H9 (cell line): Measurements from ENCODE around the gene GRIP2. TPM values are rescaled to one million over a fixed set of nuclear protein-coding genes. Genes with fewer than 3 reads are reported as not detected.

ENCODE experiments used
- DNase-seq: peaks from one replicate; pipeline ENCODE4 v3.0.0-alpha.2; 2017
- H2AFZ ChIP-seq: one replicate; pipeline ENCODE4 v1.6.1; 2013; ENCODE audit warnings: mild to moderate bottlenecking, low read length, control low read depth, moderate library complexity
- H2AK5ac ChIP-seq: 2 replicates; pipeline ENCODE4 v1.6.1; 2013; ENCODE audit warnings: low read length, control low read depth, mixed read lengths; ENCODE audit not compliant: insufficient read length
- H2BK120ac ChIP-seq: one replicate; pipeline ENCODE4 v1.6.1; 2013; ENCODE audit warnings: low read depth, mild to moderate bottlenecking, low read length, control low read depth, inconsistent platforms; ENCODE audit not compliant: poor library complexity, severe bottlenecking
- H2BK12ac ChIP-seq: 2 replicates; pipeline ENCODE4 v1.6.1; 2013; ENCODE audit warnings: low read length, control low read depth, mixed read lengths, low read depth; ENCODE audit not compliant: insufficient read length
- H2BK15ac ChIP-seq: 2 replicates; pipeline ENCODE4 v1.6.1; 2013; ENCODE audit warnings: low read depth, low read length, control low read depth
- H2BK20ac ChIP-seq: one replicate; pipeline ENCODE4 v1.6.1; 2013; ENCODE audit warnings: low read depth, mild to moderate bottlenecking, low read length, control low read depth, inconsistent platforms; ENCODE audit not compliant: poor library complexity, severe bottlenecking
- H2BK5ac ChIP-seq: 2 replicates; pipeline ENCODE4 v1.6.1; 2013; ENCODE audit warnings: low read length, control low read depth, mixed read lengths; ENCODE audit not compliant: insufficient read length
- H3K14ac ChIP-seq: 2 replicates; pipeline ENCODE4 v1.6.1; 2013; ENCODE audit warnings: low read length, control low read depth; ENCODE audit not compliant: insufficient read depth
- H3K18ac ChIP-seq: 2 replicates; pipeline ENCODE4 v1.6.1; 2013; ENCODE audit warnings: low read depth, mild to moderate bottlenecking, mixed read lengths, low read length, control low read depth; ENCODE audit not compliant: insufficient read length
- H3K23ac ChIP-seq: 2 replicates; pipeline ENCODE4 v1.6.1; 2013; ENCODE audit warnings: low read length, control low read depth, mixed read lengths, low read depth; ENCODE audit not compliant: insufficient read length
- H3K23me2 ChIP-seq: 2 replicates; pipeline ENCODE4 v1.6.1; 2013; ENCODE audit warnings: low read depth, mild to moderate bottlenecking, mixed read lengths, low read length, control low read depth; ENCODE audit not compliant: insufficient read length, poor library complexity, severe bottlenecking
- H3K27ac ChIP-seq: 2 replicates; pipeline ENCODE4 v1.5.1; 2013; ENCODE audit warnings: low read length, control low read depth, mixed read lengths, low read depth; ENCODE audit not compliant: insufficient read length
- H3K27me3 ChIP-seq: 2 replicates; pipeline ENCODE4 v1.6.1; 2013; ENCODE audit warnings: low read length, control low read depth, inconsistent platforms; ENCODE audit not compliant: insufficient read depth
- H3K4ac ChIP-seq: 2 replicates; pipeline ENCODE4 v1.6.1; 2013; ENCODE audit warnings: low read depth, mild to moderate bottlenecking, control low read depth, inconsistent platforms, low read length, moderate library complexity
- H3K4me1 ChIP-seq: 2 replicates; pipeline ENCODE4 v1.6.1; 2013; ENCODE audit warnings: low read length, control low read depth, inconsistent platforms; ENCODE audit not compliant: insufficient read depth
- H3K4me2 ChIP-seq: 2 replicates; pipeline ENCODE4 v1.6.1; 2013; ENCODE audit warnings: low read length, control low read depth, mixed read lengths; ENCODE audit not compliant: insufficient read length, insufficient read depth
- H3K56ac ChIP-seq: 2 replicates; pipeline ENCODE4 v1.6.1; 2013; ENCODE audit warnings: low read depth, mild to moderate bottlenecking, mixed read lengths, low read length, control low read depth; ENCODE audit not compliant: insufficient read length
- H3K79me1 ChIP-seq: 2 replicates; pipeline ENCODE4 v1.6.1; 2013; ENCODE audit warnings: low read depth, mild to moderate bottlenecking, moderate library complexity, low read length, control low read depth, inconsistent platforms; ENCODE audit not compliant: insufficient read depth, poor library complexity, severe bottlenecking
- H3K79me2 ChIP-seq: 2 replicates; pipeline ENCODE4 v1.6.1; 2013; ENCODE audit warnings: low read length, control low read depth, inconsistent platforms; ENCODE audit not compliant: insufficient read depth
- H3K9ac ChIP-seq: 2 replicates; pipeline ENCODE4 v1.6.1; 2013; ENCODE audit warnings: low read length, control low read depth, mixed read lengths; ENCODE audit not compliant: insufficient read length; ENCODE audit errors: extremely low read depth
- H3K9me3 ChIP-seq: one replicate; pipeline ENCODE4 v1.6.1; 2013; ENCODE audit warnings: low read depth, low read length, inconsistent platforms; ENCODE audit not compliant: control insufficient read depth
- H3T11ph ChIP-seq: one replicate; pipeline ENCODE4 v1.6.1; 2013; ENCODE audit warnings: mild to moderate bottlenecking, low read length, control low read depth, inconsistent platforms
- H4K20me1 ChIP-seq: one replicate; pipeline ENCODE4 v1.6.1; 2013; ENCODE audit not compliant: control insufficient read depth, insufficient read length, insufficient read depth
- H4K5ac ChIP-seq: 2 replicates; pipeline ENCODE4 v1.6.1; 2013; ENCODE audit warnings: low read depth, mild to moderate bottlenecking, mixed read lengths, low read length, control low read depth; ENCODE audit not compliant: insufficient read length
- H4K8ac ChIP-seq: replicated peaks from 2 replicates; pipeline ENCODE4 v1.6.1; 2013; ENCODE audit warnings: low read length, control low read depth, mixed read lengths, low read depth; ENCODE audit not compliant: insufficient read length
- H4K91ac ChIP-seq: 2 replicates; pipeline ENCODE4 v1.6.1; 2013; ENCODE audit warnings: low read depth, mild to moderate bottlenecking, moderate library complexity, mixed read lengths, low read length, control low read depth; ENCODE audit not compliant: insufficient read length
- H3K27ac Mint-ChIP-seq, 3 experiments: 2 replicates in 2 of 3; 3 replicates in 1 of 3; pipeline ENCODE4 v1.8.0; 2020 to 2021; ENCODE audit warnings: mixed read lengths in 3 of 3, mild to moderate bottlenecking in 1 of 3, moderate library complexity in 1 of 3
- H3K27me3 Mint-ChIP-seq: 2 replicates; pipeline ENCODE4 v1.8.0; 2021; ENCODE audit warnings: low read depth, mild to moderate bottlenecking, moderate library complexity, mixed read lengths
- H3K36me3 Mint-ChIP-seq, 3 experiments: 2 replicates in 2 of 3; 3 replicates in 1 of 3; pipeline ENCODE4 v1.8.0; 2020 to 2021; ENCODE audit warnings: low read depth in 3 of 3, mixed read lengths in 3 of 3; ENCODE audit not compliant: insufficient read depth in 1 of 3
- H3K4me1 Mint-ChIP-seq, 2 experiments: 2 replicates each; pipeline ENCODE4 v1.8.0; 2020; ENCODE audit warnings: mixed read lengths in 2 of 2
- H3K4me3 Mint-ChIP-seq, 2 experiments: 2 replicates in 1 of 2; 3 replicates in 1 of 2; pipeline ENCODE4 v1.8.0; 2020 to 2021; ENCODE audit warnings: mild to moderate bottlenecking in 2 of 2, mixed read lengths in 2 of 2, moderate library complexity in 1 of 2
- H3K9me3 Mint-ChIP-seq, 2 experiments: 2 replicates in 1 of 2; 3 replicates in 1 of 2; pipeline ENCODE4 v1.8.0; 2020; ENCODE audit warnings: mild to moderate bottlenecking in 2 of 2, mixed read lengths in 2 of 2, moderate library complexity in 1 of 2
- WGBS: extraction: QIAGEN DNeasy Blood & Tissue Kit; methylation state at CpG from one replicate; pipeline ENCODE4 v1.1.7; 2013; ENCODE audit warnings: missing lambda C conversion rate, low lambda C conversion rate, mixed read lengths; ENCODE audit not compliant: insufficient read length; ENCODE audit errors: extremely low coverage; 5-methylcytosine and 5-hydroxymethylcytosine counted together
- total RNA-seq: library from RNA; stranded (reverse); gene quantifications from 2 replicates; pipeline ENCODE4 v1.2.1, GENCODE V29; 2021
- TF ChIP-seq, protein P1 (sequence below): fragments of 200-600 bp; sonication (generic); conservative IDR thresholded peaks from 3 replicates; pipeline ENCODE4 v1.8.0; 2021; ENCODE audit warnings: antibody characterized with exemption, mild to moderate bottlenecking

Gene GRIP2
- total RNA-seq, 1 experiment from 2014 or later: 3.1 TPM

DNA sequence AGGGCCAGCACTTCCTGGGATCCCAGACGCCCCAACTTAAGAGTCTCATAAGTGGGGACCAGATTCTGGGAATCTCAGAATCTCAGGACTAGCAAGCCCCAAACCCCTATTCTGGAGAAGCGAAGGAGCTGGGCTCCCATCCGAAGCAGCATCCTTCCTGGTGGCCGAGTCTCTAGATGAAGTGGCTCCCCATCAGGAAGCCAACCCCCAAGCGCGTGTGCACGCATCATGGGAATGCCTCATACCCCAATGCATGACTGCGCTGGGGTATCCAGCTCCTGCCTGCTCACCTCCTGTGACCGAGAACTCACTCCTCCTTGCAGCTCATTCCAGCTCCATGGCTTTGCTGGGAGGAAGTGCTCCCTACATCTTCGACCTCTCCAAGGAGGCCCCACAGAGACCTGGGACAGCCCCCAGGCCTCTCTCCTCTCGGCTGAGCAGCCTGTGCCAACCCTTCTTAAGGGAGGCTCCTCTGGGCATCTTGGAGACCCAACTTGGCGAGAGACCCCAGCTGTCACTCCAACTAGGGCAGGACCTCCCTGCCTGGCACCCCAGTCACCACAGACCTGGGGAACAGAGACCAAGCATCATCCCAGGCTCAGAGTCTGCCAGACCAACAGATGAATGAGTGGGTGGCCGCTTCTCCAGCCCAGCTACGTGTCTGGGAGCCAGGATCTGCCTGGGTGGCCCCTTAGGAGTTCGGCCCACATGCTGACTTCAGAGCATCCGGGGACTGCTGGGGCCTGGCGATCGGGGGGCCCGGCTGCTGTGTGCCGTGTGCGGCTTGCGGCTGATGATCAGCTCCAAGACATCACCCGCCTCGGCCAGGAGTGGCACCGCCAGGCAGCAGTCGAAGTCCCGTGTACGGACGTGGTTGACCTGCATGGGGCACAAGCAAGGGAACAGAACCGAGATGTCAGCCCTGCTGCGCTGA, 46.9 kb downstream of the GRIP2 start:
- H3K4me2 ChIP-seq: no peak overlapping the region
- TF ChIP-seq, protein P1, sequence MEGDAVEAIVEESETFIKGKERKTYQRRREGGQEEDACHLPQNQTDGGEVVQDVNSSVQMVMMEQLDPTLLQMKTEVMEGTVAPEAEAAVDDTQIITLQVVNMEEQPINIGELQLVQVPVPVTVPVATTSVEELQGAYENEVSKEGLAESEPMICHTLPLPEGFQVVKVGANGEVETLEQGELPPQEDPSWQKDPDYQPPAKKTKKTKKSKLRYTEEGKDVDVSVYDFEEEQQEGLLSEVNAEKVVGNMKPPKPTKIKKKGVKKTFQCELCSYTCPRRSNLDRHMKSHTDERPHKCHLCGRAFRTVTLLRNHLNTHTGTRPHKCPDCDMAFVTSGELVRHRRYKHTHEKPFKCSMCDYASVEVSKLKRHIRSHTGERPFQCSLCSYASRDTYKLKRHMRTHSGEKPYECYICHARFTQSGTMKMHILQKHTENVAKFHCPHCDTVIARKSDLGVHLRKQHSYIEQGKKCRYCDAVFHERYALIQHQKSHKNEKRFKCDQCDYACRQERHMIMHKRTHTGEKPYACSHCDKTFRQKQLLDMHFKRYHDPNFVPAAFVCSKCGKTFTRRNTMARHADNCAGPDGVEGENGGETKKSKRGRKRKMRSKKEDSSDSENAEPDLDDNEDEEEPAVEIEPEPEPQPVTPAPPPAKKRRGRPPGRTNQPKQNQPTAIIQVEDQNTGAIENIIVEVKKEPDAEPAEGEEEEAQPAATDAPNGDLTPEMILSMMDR: no peak
- no peaks in the 10 kb centered on the region for H3K79me1 ChIP-seq
- H3K18ac ChIP-seq: no peak overlapping the region
- H3T11ph ChIP-seq: no peak overlapping the region
- H3K27me3 ChIP-seq: no peaks in the 10 kb centered on the region
- H3K23me2 ChIP-seq: no peaks in the 10 kb centered on the region
- no peak overlapping the region for H2BK20ac ChIP-seq
- DNase-seq: no peak
- H2BK15ac ChIP-seq: no peak overlapping the region
- Mint-ChIP-seq H3K4me1 (peaks cover 6% of the 10 kb centered on the region in 2 experiments), H3K36me3 (peaks cover 0 to 5% (median 0%) of the 10 kb centered on the region in 3 experiments; a peak in 3 of 7 replicates), H3K27ac (no peak overlapping the region), H3K9me3 (no peaks in the 10 kb centered on the region), H3K4me3 (no peak overlapping the region), H3K27me3 (peaks cover 8% of the 10 kb centered on the region)
- H4K8ac ChIP-seq: no peak overlapping the region
- H2BK12ac ChIP-seq: no peak overlapping the region
- H3K9ac ChIP-seq: no peak overlapping the region
- H3K79me2 ChIP-seq: no peaks in the 10 kb centered on the region
- H2BK5ac ChIP-seq: no peak overlapping the region
- H3K56ac ChIP-seq: no peak overlapping the region
- no peak overlapping the region for H4K91ac ChIP-seq
- H3K14ac ChIP-seq: no peak overlapping the region
- no CpG with 5 or more reads among the region's 31 CpGs for WGBS
- no peak overlapping the region for H2BK120ac ChIP-seq
- no peaks in the 10 kb centered on the region for H3K4me1 ChIP-seq
- H2AK5ac ChIP-seq: no peak overlapping the region
- H3K9me3 ChIP-seq: no peaks in the 10 kb centered on the region
- H4K5ac ChIP-seq: no peak overlapping the region
- no peak overlapping the region for H2AFZ ChIP-seq
- H3K27ac ChIP-seq: no peak overlapping the region
- H3K4ac ChIP-seq: no peak overlapping the region
- no peak overlapping the region for H3K23ac ChIP-seq
- H4K20me1 ChIP-seq: no peaks in the 10 kb centered on the region
